Middle frontal gyrus (tissue), 1 donor: Measurements from ENCODE around the gene ZSWIM6.

Source experiments
- DNase-seq: peaks from one replicate; pipeline ENCODE4 v3.0.0-alpha.2; 2015; ENCODE audit warnings: low spot score; ENCODE audit errors: extremely low spot score

The ZSWIM6 gene

DNA sequence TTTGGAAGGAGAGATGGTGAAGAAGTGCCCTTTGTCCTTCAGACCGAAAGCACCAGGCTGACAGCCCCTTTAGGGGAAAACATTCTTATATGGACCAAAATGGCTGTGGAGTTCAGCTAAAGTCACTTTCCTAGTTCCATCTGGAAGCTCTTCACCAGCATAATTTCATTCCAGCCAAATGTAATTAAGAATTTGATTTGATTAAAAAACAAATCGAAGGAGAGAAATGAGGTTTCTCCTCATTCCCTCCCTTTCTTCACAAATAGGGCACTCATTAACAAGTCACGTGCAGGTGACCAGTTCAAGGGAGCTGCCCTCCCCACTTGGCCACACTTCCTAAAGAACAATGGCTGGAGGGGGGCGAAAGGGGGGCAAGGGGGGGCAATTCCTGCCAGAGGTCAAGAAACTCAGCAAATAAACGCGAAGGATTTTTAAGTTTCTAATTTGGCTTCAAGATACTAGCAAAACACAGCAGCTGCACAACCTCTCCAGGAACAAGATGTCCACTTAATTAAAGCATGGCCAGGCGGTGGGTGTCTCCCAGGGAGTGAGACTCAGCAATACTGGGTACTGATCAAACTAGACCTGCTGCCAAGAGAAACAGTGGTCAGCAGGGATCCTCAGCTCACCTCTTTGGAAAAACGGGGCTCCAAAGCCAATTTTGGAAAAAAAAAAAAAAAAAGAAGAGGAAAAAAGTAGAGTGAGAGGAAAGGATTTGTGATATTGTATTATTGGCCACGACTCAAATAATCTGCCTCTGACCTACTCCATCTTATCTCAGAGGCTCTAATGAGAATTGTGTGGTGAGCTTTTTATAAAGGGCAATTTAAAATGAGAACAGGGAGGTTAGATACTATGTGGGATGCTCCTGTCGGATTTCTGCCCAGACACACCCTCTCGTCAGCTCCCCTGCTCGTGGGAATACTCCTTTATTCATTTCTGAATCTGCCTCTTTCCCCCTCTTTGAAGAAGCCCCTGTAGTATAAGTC, 254.3 kb downstream of the ZSWIM6 start:
- DNase-seq, result no peak

DNA sequence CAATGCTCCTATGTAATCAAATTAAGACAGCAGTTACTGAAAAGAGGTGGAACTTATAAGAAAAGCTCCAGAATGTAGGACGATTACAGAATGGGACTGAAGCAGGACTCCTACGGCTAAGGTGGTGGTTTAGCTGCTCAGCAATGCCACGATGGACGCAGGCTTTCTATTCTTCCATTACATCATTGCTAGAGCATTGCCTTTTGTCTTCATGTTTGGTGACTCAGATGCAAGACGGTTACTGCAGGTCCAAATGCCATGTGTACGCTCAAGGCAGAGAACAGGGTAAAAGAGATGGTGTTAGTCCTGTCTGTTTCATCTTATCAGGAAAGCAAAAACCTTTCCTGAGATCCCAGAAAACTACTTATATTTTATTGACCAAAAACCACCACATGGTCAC, 255.1 kb downstream of the ZSWIM6 start:
- DNase-seq, result no peak

DNA sequence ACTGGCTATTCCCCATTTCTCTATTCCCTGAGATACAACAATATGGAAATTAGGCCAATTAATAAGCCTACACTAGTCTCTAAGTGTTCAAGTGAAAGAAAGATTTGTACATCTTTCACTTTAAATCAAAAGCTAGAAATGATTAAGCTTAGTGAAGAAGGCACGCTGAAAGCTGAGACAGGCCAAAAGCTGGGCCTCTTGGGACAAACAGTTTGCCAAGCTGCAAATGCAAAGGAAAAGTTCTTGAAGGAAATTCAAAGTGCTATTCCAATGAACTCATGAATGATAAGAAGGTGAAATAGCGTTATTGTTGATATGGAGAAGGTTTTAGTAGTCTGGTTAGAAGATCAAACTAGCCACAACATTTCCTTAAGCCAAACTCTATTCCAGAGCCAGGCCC, 256.2 kb downstream of the ZSWIM6 start:
- no peak for DNase-seq

DNA sequence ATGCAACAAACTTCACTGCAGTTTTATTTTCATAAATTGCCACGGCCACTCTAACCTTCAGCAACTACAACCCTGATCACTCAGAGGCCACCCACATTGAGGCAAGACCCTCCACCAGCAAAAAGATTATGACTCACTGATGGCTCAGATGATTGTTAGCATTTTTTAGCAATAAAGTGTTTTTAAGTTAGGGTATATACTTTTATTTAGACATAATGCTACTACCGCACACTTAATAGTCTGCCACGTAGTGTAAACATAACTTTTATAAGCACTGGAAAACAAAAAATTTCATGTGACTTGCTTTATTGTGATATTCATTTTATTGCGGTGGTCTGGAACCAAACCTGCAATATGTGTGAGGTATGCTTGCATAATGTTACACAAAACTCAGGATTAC, 257.9 kb downstream of the ZSWIM6 start:
- no peak for DNase-seq

DNA sequence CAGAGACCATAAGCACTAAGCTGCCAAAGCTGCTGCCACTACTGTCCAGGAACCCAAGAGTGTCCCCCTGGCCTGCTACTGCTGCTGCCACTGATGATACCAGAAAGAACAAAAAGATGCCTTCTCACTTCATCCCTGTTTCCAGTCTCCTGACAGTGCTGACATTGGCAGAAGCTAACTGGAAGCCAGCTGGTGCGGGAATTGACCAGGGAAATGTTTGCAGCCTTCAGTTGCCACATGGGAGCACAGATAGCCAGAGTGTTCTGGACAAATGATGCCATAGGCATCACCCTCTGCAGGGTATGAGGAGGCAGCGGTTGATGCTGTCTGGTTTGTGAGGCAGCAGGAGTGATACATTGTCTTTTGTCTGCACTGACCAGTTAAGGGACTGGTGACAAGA, 258.4 kb downstream of the ZSWIM6 start:
- no peak for DNase-seq

DNA sequence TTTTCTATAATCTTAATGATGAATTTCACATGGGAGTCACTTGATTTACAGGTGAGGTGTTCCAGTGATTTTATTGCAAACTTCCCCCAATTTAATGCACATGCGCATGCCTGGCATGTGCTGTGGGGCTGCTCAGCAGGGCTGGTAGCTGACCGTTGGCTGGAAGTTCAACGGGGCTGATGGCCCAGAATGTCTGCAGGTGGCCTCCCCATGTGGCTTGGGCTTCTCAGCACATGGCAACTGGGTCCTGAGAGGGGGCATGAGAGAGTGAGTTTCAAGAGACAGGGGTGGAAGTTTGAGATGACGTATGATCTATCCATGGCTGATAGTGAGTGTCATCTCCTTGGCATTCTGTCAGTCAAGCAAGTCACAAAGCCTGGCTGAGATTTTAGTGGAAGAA, 259.8 kb downstream of the ZSWIM6 start:
- no peak for DNase-seq

DNA sequence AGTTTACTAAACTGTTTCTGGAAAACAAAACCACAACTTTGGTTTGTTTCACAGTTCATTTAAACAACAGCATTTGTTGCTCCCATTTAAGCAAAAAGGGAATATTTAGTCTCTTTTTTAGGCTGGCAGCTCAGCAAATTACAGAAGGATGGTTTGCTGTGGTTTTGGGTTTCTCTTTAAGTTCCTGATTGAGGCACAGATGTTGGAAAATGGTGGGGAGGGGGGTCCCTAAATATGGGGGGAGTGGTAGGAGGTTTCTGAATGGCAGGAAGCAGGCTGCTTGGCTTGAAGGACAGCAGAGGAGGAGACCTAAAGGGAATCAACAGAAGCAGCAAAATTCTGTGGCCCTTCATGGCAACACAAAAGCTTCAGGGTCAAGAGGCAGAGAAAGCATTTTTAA, 263.4 kb downstream of the ZSWIM6 start:
- no peak for DNase-seq
